ENCODE measurements around the gene TRIM39.
"Not testable (repeated sequence)": the region's sequence is repeated elsewhere in the genome, so short reads cannot be mapped to it uniquely, and the experiment has no call there.

Gene TRIM39

DNA sequence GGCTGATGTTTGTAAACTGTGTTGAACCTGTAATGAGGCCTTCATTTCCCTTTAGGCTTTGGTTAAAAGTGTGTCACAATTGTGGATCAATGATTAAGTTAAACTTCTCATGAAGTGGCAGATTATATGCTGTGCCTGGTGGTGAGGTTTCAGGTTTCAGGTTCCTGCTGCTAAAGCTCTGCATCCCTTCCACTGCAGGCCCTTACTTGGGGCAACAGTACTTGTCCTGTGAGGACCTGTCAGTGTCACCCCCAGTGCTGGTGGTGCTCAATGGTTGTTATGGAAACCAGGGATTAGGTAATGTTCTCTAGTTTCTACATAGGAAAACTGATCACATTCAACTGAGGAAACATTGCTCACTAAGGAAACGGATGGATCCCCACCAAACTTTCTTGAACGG, 36.7 kb downstream of the TRIM39 start:
- no peak for DNase-seq (ENCODE audit: low read depth)

DNA sequence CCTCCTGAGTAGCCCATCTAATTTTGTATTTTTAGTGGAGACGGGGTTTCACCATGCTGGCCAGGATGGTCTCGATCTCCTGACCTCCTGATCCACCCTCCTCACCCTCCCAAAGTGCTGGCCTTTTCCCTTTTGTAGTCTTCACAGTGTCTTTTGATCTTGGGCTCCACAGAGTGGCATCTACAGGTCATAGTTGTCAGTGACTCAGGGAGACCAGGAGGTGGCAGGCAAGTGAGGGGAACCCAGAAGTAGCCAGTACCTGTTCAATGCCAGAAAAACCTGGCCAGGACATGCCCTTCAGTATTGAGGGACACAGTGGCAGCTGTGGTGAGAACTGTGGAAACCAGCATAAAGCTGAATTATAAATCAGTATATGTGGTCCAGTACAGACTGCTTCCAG, 37.9 kb downstream of the TRIM39 start:
- no peak for DNase-seq (ENCODE audit: low read depth)

- not testable (repeated sequence) for DNase-seq (ENCODE audit: low read depth)
Observed at GRCh38 chr6:30369280-30369679, 42.6 kb downstream of the TRIM39 start.

DNA sequence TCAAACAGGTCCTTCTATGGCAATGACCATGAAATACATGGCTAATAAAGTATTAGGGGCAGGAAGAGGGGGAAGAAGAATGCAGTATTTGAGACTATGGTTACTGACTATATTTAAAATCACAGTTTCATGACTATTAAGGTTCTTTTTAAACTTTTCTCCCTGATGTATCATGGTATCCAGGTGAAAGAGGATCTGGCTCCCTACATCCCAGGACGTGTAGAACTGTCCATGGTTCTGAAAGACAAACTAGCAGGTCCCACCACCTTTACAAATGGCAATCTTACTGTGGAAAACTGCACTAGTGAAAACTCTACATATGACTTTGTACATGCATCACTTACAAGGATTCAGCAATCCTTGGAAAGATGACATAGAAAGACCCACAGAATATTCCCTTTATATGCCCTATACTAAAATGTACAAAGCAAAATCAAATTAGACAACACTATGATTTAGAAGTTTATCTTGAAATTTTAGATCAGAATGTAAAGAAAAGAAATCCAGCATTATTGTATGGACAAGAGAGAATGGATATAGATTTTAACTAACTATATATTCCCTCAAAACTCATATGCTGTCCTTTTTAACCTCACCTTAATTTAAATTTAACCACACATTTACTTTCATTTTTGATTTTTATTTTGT, 51.7 kb downstream of the TRIM39 start:
- peak; percentile 47 for DNase-seq (ENCODE audit: low read depth)

DNA sequence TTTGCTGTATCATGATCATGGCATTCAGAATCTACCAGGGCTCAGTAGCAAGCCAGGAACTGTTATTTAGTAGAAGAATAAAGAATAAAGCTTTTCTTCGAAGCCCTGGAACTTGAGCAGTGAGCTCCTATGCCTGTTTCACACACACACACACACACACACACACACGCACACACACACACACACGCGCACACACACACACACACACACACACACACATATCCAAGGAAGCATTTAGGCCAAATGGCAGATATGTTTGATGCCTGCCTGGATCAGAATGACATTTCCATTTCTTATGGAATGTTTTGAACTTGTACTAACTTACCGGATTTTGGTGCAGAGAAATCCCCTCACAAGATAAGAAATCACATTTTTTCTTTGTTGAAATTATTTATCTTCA, 53.7 kb downstream of the TRIM39 start:
- DNase-seq (ENCODE audit: low read depth) = no peak

- DNase-seq (ENCODE audit: low read depth) = no peak
Observed at GRCh38 chr6:30386166-30386565, 59.4 kb downstream of the TRIM39 start.

GRCh38 chr6:30391240-30391639, 64.5 kb downstream of the TRIM39 start:
- DNase-seq (ENCODE audit: low read depth) = no peak

Data from ELR (cell line).